Peyer's patch (tissue), 4 donors: ENCODE measurements around the gene CCNG2.

Experiments used
- POLR2A ChIP-seq, 2 donors: fragments of 450-650 bp; IDR thresholded peaks; one replicate each; pipeline ENCODE4 v1.5.1; 2017; ENCODE audit warnings: antibody characterized with exemption in 2 of 2, mild to moderate bottlenecking in 2 of 2, moderate library complexity in 2 of 2
- TF ChIP-seq, protein P1 (sequence below), 6 experiments: fragments of 450-650 bp in 4 of 6; fragments of 200-600 bp in 2 of 6; sonication (generic) in 1 of 6; IDR thresholded peaks; one replicate each; pipeline ENCODE4 v1.5.1; 2017 to 2019; ENCODE audit warnings: antibody characterized with exemption in 6 of 6, mild to moderate bottlenecking in 3 of 6, moderate library complexity in 1 of 6

DNA sequence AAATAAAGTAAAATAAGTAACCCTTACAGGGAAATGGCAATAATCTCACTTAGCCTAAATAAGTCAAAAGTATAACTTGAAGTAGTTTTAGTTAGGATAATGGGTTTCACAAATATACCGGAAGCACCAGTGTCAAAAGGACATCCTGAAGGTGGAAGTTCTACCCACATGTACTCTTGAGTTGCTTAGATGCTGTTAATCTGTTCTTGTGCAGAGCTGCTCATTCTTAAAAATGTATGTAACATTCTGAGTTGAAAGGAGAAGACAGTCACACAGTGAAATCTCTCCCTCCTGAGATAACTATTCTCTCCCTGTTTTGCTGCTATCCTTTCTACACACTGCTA lies 11.2 kb upstream of the CCNG2 start:
- TF ChIP-seq, protein P1, sequence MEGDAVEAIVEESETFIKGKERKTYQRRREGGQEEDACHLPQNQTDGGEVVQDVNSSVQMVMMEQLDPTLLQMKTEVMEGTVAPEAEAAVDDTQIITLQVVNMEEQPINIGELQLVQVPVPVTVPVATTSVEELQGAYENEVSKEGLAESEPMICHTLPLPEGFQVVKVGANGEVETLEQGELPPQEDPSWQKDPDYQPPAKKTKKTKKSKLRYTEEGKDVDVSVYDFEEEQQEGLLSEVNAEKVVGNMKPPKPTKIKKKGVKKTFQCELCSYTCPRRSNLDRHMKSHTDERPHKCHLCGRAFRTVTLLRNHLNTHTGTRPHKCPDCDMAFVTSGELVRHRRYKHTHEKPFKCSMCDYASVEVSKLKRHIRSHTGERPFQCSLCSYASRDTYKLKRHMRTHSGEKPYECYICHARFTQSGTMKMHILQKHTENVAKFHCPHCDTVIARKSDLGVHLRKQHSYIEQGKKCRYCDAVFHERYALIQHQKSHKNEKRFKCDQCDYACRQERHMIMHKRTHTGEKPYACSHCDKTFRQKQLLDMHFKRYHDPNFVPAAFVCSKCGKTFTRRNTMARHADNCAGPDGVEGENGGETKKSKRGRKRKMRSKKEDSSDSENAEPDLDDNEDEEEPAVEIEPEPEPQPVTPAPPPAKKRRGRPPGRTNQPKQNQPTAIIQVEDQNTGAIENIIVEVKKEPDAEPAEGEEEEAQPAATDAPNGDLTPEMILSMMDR (IDR thresholded peaks at IDR 0.05) = no peak
- TF ChIP-seq POLR2A (IDR thresholded peaks at IDR 0.05) = no peak
